GM21423 (cell line): Measurements from ENCODE around the gene PTH2.
"Not testable (repeated sequence)": the region's sequence is repeated elsewhere in the genome, so short reads cannot be mapped to it uniquely, and the experiment has no call there.

ENCODE experiments used
- ATAC-seq: cut with Tn5 transposase; IDR thresholded peaks from one replicate; pipeline ENCODE4 v1.9.1; 2021; ENCODE audit warnings: mild to moderate bottlenecking, moderate library complexity; ENCODE audit not compliant: unreplicated experiment

The PTH2 gene

GRCh38 chr19:49448432-49448786 lies 25.2 kb upstream of the PTH2 start:
- no peak for ATAC-seq

- ATAC-seq: no peak
Measured at GRCh38 chr19:49447485-49448431, 24.5 kb upstream of the PTH2 start.

- ATAC-seq: no peak
Measured at GRCh38 chr19:49445997-49446396, 22.8 kb upstream of the PTH2 start.

DNA sequence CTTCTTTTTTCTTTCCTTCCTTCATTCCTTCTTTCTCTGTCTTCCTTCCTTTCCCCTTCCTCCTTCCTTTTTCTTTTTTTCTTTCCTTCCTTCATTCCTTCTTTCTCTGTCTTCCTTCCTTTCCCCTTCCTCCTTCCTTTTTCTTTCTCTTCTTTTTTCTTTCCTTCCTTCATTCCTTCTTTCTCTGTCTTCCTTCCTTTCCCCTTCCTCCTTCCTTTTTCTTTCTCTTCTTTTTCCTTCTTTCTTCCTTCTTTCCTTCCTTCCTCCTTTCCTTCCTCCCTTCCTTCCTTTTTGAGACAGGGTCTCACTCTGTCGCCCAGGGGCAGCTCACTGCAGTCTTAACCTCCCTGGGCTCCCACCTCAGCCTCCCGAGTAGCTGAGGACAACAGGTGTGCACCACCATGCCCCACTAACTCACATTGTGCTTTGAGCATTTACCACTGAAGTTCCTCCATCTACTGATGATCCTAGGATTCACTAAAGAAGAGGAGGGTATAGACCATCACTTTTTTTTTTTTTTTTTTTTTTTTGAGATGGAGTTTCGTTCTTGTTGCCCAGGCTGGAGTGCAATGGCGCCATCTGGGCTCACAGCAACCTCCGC lies 21.0 kb upstream of the PTH2 start:
- ATAC-seq: not testable (repeated sequence)

DNA sequence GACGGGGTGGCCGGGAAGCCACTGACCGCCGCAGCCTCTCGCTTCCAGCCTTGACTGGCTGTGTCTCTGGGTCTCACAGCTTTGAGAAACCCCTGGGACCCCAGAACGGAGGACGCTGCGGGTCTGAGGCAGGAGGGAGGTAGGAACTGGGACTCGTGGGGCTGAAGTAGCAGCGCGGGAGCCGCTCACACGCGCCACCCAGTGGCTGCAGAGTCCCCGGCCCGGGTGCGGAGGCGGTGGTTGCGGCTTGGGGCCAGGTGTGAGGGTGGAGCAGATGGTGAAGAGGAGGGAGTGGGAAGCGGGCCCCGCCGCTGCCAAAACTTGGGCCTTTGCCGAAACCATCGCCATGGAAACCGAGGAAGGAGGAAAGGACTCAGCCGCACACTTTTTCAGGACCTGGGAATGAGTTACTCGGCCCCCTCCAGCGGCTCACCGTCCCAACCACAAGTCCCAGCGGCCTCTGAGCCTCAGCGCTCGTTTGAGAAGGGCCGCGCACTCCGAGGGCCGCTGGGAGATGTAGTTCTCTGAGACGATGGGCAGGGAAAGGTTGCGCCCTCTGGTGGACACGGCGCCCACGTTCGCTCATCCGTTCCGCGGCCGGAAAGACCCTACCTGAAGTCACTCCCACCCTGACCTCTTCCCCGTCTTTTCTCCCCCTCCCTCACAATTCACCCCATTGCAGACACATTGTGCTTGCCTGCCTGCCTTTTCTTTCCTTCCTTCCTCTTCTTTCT lies 20.3 kb upstream of the PTH2 start:
- peak; percentile 86 for ATAC-seq

GRCh38 chr19:49442771-49443365 lies 19.6 kb upstream of the PTH2 start:
- no peak for ATAC-seq

DNA sequence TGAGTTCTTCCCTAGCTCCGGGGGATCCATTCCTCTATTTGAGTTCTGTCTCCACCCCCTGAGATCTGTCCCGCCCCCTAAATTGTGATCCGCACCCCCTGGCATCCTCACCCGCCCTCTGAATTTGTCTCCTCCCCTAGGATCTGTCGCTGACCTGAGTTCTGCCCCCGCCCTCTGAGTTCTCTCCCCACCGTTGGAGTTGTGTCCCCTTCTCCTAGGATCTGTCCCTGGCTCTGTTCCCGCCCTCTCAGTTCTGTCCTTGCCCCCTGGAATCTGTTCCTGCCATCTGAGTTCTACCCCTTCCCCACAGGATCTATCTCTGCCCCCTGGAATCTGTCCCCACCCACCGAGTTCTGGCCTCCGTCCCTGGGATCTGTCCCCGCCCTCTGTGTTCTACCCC lies 19.1 kb upstream of the PTH2 start:
- ATAC-seq: no peak

GRCh38 chr19:49441960-49442350 lies 18.7 kb upstream of the PTH2 start:
- no peak for ATAC-seq

DNA sequence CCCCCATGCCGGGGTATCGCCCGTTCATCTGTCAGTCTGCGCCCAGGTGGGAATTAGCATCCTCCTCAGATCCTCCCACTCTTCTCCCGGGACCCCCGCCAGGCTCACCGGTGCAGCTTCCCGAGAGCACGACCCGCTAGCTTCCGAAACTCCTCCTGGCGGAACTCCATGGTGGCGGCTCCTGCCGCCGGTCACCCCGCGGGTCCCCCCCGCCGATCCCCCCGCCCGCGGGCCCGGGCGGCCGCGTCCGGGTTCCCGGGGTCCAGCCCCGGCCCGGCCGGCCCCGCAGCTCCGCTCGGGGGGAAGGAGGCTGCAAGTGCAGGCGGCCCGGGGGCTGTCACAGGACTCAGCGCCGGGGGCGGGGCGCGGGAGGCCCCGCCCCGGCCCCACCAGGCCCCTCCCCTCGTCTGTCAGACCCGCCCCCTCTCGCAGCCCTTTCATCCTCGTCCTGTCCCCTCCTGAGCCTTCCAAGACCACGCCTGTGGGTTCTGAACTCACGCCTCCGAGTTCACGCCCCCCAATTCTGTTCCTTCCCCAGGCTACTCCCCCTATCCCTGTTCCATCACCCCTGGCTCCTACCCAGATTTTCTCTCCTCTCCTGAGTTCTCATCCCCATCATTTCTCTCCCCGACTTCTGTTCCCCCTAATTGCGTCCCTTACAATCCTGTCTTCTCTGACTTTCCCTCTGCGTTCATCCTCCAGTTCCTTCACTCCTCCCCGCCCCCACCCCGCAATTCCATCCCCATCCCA lies 18.1 kb upstream of the PTH2 start, which contains the start of gene SLC17A7:
Gene SLC17A7, minus strand, starts transcription at position 318 of the 750 bp plus-strand sequence. Its CDS starts 148 bp downstream, at position 170.
- ATAC-seq: no peak

GRCh38 chr19:49440439-49441209 lies 17.4 kb upstream of the PTH2 start:
- ATAC-seq: no peak

- ATAC-seq: no peak
Measured at GRCh38 chr19:49439836-49440235, 16.6 kb upstream of the PTH2 start.

GRCh38 chr19:49438261-49438660 lies 15.0 kb upstream of the PTH2 start:
- no peak for ATAC-seq

GRCh38 chr19:49437231-49437630 lies 14.0 kb upstream of the PTH2 start:
- no peak for ATAC-seq

GRCh38 chr19:49436381-49437017 lies 13.3 kb upstream of the PTH2 start:
- ATAC-seq: no peak

GRCh38 chr19:49435670-49436069 lies 12.4 kb upstream of the PTH2 start:
- ATAC-seq: no peak

GRCh38 chr19:49434907-49435583 lies 11.8 kb upstream of the PTH2 start:
- ATAC-seq: no peak

DNA sequence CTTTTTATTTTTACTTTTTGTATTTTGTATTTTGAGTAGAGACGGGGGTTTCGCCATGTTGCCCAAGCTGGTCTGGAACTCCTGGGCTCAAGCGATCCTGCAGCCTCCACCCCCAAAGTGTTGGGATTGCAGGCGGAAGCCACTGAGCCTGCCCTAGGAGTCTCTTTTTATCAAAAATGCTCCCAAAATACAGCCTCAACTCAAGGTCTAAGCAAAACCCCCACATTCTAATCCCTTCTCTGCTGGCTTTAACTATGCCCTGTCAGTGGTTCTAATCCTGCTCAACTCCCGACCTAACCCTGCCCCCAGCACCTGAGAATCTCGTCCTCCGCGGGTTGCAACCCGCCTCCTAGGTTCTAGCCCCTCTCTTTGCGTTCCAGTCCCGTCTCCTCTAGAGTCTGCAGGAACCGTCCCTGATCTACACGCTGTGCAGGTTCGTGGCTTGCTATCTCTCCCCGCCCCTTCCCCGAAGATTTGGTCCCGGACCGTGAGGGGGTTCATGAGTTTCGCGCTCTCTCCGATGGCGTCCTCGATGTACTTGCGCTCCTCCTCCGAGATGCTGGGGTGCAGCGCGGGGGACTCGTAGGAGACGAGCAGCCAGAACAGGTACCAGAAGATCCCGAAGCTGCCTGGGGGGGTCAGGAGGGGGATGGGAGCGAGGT lies 10.1 kb upstream of the PTH2 start:
- ATAC-seq: no peak
